Osteocyte (in vitro differentiated cells): Measurements from ENCODE around the gene ITFG1. TPM values are rescaled to one million over a fixed set of nuclear protein-coding genes. Genes with fewer than 3 reads are reported as not detected.

Source experiments
- DNase-seq: peaks from one replicate; pipeline ENCODE4 v3.0.0; 2021; ENCODE audit warnings: mixed read lengths; ENCODE audit not compliant: unreplicated experiment; ENCODE audit errors: extremely low spot score
- H3K27ac Mint-ChIP-seq: one replicate; pipeline ENCODE4 v1.8.0; 2021; ENCODE audit warnings: mild to moderate bottlenecking, mixed read lengths; ENCODE audit not compliant: unreplicated experiment
- H3K27me3 Mint-ChIP-seq: one replicate; pipeline ENCODE4 v1.8.0; 2021; ENCODE audit warnings: mixed read lengths; ENCODE audit not compliant: unreplicated experiment
- H3K36me3 Mint-ChIP-seq: one replicate; pipeline ENCODE4 v1.8.0; 2021; ENCODE audit warnings: mixed read lengths; ENCODE audit not compliant: unreplicated experiment
- H3K4me1 Mint-ChIP-seq: one replicate; pipeline ENCODE4 v1.8.0; 2021; ENCODE audit warnings: mixed read lengths; ENCODE audit not compliant: unreplicated experiment
- H3K4me3 Mint-ChIP-seq: one replicate; pipeline ENCODE4 v1.8.0; 2021; ENCODE audit warnings: mild to moderate bottlenecking, moderate library complexity, mixed read lengths; ENCODE audit not compliant: unreplicated experiment
- H3K9me3 Mint-ChIP-seq: one replicate; pipeline ENCODE4 v1.8.0; 2021; ENCODE audit warnings: mixed read lengths; ENCODE audit not compliant: unreplicated experiment
- total RNA-seq: library from RNA; stranded (reverse); gene quantifications from 2 replicates; pipeline ENCODE4 v1.2.1, GENCODE V29; 2021
- TF ChIP-seq, protein P1 (sequence below): fragments of 200-600 bp; sonication (generic); IDR thresholded peaks from 2 replicates; pipeline ENCODE4 v1.5.0; 2021; ENCODE audit warnings: antibody characterized with exemption, mild to moderate bottlenecking, moderate library complexity

The ITFG1 gene
- total RNA-seq, 1 donor from 2014 or later = 69.5 TPM

DNA sequence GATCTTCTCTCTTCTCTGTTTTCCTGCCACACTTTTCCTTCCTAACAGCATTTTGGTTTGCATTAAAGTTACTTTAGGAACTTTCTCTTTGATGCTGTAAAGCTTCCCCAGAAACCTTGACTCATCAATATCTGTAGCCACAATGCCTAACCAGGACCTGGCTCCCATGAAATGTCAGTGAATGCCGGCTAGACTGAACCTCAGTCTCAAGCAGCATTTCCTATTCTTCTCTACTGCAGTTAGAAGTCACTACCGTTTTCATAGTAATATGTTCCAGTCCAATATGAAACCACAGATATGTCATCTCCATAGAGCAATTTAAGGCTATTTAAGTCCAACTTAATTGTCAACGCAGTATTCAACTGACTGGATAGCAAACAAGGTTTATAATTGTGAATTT, 28.9 kb downstream of the ITFG1 start:
- Mint-ChIP-seq H3K4me3 (no peak overlapping the region), H3K4me1 (peaks cover 2% of the 10 kb centered on the region), H3K9me3 (no peaks in the 10 kb centered on the region), H3K36me3 (peaks cover 27% of the 10 kb centered on the region), H3K27ac (no peak overlapping the region), H3K27me3 (no peaks in the 10 kb centered on the region)
- no peak for DNase-seq
- TF ChIP-seq, protein P1, sequence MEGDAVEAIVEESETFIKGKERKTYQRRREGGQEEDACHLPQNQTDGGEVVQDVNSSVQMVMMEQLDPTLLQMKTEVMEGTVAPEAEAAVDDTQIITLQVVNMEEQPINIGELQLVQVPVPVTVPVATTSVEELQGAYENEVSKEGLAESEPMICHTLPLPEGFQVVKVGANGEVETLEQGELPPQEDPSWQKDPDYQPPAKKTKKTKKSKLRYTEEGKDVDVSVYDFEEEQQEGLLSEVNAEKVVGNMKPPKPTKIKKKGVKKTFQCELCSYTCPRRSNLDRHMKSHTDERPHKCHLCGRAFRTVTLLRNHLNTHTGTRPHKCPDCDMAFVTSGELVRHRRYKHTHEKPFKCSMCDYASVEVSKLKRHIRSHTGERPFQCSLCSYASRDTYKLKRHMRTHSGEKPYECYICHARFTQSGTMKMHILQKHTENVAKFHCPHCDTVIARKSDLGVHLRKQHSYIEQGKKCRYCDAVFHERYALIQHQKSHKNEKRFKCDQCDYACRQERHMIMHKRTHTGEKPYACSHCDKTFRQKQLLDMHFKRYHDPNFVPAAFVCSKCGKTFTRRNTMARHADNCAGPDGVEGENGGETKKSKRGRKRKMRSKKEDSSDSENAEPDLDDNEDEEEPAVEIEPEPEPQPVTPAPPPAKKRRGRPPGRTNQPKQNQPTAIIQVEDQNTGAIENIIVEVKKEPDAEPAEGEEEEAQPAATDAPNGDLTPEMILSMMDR = no peak

DNA sequence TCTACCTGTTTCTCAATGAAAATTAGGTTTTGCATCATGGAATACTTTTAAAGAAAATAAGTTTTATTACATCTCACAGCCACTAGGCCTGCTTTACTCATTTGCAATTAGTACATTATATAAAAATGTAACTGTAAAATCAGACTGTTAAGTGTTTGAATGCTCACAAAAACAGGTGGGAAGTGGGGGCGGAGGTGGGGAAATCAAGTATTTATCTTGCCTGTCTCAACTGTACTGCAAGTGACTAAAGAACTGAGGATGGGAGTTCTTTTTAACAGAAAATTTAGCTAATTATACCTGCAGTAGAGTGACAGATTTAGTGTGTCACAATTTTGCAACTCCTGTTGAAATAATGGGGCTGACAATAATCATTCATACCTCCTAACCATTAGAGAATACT, 34.1 kb downstream of the ITFG1 start:
- no peak for DNase-seq
- H3K27me3 Mint-ChIP-seq = no peaks in the 10 kb centered on the region
- H3K9me3 Mint-ChIP-seq = peaks cover 12% of the 10 kb centered on the region
- no peaks in the 10 kb centered on the region for H3K4me1 Mint-ChIP-seq
- no peak overlapping the region for H3K4me3 Mint-ChIP-seq
- peaks cover 48% of the 10 kb centered on the region for H3K36me3 Mint-ChIP-seq
- no peak overlapping the region for H3K27ac Mint-ChIP-seq
- TF ChIP-seq, protein P1 = no peak

DNA sequence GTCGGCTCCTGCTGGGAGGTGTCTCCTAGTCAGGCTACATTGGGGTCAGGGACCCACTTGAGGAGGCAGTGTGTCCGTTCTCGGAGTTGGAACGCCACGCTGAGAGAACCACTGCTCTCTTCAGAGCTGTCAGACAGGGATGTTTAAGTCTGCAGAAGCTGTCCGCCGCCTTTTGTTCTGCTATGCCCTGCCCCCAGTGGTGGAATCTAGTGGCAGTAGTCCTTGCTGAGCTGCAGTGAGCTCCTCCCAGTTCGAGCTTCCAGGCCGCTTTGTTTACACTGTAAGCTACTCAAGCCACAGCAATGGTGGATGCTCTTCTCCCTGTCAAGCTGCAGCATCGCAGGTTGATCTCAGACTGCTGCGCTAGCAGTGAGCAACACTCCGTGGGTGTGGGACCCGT, 36.0 kb downstream of the ITFG1 start:
- no peak for DNase-seq
- H3K4me3 Mint-ChIP-seq = no peak overlapping the region
- peaks cover 55% of the 10 kb centered on the region for H3K36me3 Mint-ChIP-seq
- peaks cover 12% of the 10 kb centered on the region for H3K9me3 Mint-ChIP-seq
- H3K4me1 Mint-ChIP-seq = no peaks in the 10 kb centered on the region
- TF ChIP-seq, protein P1 = no peak
- no peaks in the 10 kb centered on the region for H3K27me3 Mint-ChIP-seq
- H3K27ac Mint-ChIP-seq = no peak overlapping the region

DNA sequence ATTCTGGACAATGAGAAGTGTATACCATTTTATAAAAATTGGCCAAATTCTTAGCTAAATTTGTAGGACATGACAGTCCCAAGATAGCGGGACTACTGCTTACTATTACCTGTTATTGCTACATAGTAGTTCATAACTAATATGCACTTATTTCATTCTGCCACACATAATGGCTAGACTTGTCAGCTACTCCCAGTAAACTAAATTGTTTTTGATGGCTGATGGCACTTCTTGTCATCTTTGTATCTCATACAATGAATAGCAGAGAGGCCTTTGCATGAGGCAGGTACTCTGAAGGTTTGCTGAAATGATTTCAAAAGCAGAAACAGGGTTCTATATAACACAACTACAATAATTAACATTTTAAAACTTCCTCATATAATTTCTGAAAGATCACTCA, 44.0 kb downstream of the ITFG1 start:
- Mint-ChIP-seq H3K36me3 (peaks cover 18% of the 10 kb centered on the region), H3K27ac (no peak overlapping the region), H3K27me3 (no peaks in the 10 kb centered on the region), H3K4me1 (peaks cover 15% of the 10 kb centered on the region), H3K9me3 (no peaks in the 10 kb centered on the region), H3K4me3 (no peak overlapping the region)
- DNase-seq = no peak
- TF ChIP-seq, protein P1 = no peak

DNA sequence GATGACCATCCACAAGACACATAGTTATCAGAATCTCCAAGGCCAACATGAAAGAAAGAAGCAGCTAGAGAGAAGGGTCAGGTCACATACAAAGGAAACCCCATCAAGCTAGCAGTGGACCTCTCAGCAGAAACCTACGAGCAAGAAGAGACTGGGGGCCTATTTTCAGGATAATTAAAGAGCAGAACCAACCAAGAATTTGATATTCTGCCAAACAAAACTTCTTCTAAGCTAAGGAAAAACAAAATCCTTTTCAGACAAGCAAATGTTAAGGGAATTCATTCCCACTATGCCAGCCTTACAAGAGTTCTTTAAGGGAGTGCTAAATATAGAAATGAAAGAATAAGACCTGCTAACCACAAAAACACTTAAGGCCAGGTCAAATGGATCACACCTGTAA, 47.8 kb downstream of the ITFG1 start:
- Mint-ChIP-seq H3K36me3 (peaks cover 11% of the 10 kb centered on the region), H3K27me3 (no peaks in the 10 kb centered on the region), H3K27ac (peak overlapping the region; percentile 35), H3K4me1 (peaks cover 20% of the 10 kb centered on the region), H3K9me3 (no peaks in the 10 kb centered on the region), H3K4me3 (no peak overlapping the region)
- DNase-seq = no peak
- TF ChIP-seq, protein P1 = no peak
